HL-60 (cell line): Measurements from ENCODE around the gene HTT-AS.

ENCODE experiments used
- DNase-seq, 2 experiments: peaks; one replicate each; pipeline ENCODE4 v3.0.0-alpha.2; 2010 to 2020; ENCODE audit warnings: low read depth in 1 of 2, low spot score in 1 of 2
- H3K27ac ChIP-seq: fragments of 250-450 bp; sonication (Bioruptor Pico); replicated peaks from 2 replicates; pipeline ENCODE4 v1.5.1; 2020; ENCODE audit warnings: mild to moderate bottlenecking, moderate library complexity
- H3K27me3 ChIP-seq: fragments of 250-450 bp; sonication (Bioruptor Pico); 2 replicates; pipeline ENCODE4 v1.5.1; 2021; ENCODE audit warnings: mild to moderate bottlenecking, moderate library complexity; ENCODE audit not compliant: insufficient read depth, poor library complexity, severe bottlenecking
- H3K4me3 ChIP-seq: replicated peaks from 2 replicates; pipeline ENCODE4 v1.5.1; 2011; ENCODE audit warnings: mild to moderate bottlenecking, control low read depth, low read length; ENCODE audit not compliant: insufficient read depth
- CTCF ChIP-seq: IDR thresholded peaks from one replicate; pipeline ENCODE4 v1.5.1; 2011; ENCODE audit warnings: low read length, control low read depth, inconsistent platforms; ENCODE audit not compliant: insufficient read depth
- GABPA ChIP-seq: IDR thresholded peaks from 2 replicates; pipeline ENCODE4 v1.6.1; 2012; ENCODE audit warnings: low read depth
- POLR2AphosphoS5 ChIP-seq: IDR thresholded peaks from 2 replicates; pipeline ENCODE4 v1.6.1; 2012; ENCODE audit warnings: low read depth
- REST ChIP-seq: IDR thresholded peaks from 2 replicates; pipeline ENCODE4 v1.6.1; 2012; ENCODE audit warnings: low read depth; ENCODE audit not compliant: insufficient replicate concordance
- SPI1 ChIP-seq: IDR thresholded peaks from 2 replicates; pipeline ENCODE4 v1.6.1; 2012; ENCODE audit warnings: low read depth, mild to moderate bottlenecking, borderline replicate concordance

Gene HTT-AS

GRCh38 chr4:3108211-3108610 lies 33.9 kb upstream of the HTT-AS start:
- no peak for TF ChIP-seq SPI1
- TF ChIP-seq REST, result no peak
- no peak for TF ChIP-seq POLR2AphosphoS5
- no peak for TF ChIP-seq CTCF
- TF ChIP-seq GABPA, result no peak
- Histone ChIP-seq H3K4me3 (no peak overlapping the region), H3K27ac (no peak overlapping the region), H3K27me3 (no peaks in the 10 kb centered on the region)
- DNase-seq, result no peak

- Histone ChIP-seq H3K27ac (no peak overlapping the region), H3K27me3 (no peaks in the 10 kb centered on the region)
- no peak for DNase-seq
Measured at GRCh38 chr4:3107691-3108121, 33.4 kb upstream of the HTT-AS start.

GRCh38 chr4:3107271-3107670 lies 32.9 kb upstream of the HTT-AS start:
- TF ChIP-seq SPI1, result no peak
- no peak for TF ChIP-seq POLR2AphosphoS5
- TF ChIP-seq CTCF, result no peak
- TF ChIP-seq GABPA, result no peak
- TF ChIP-seq REST, result no peak
- Histone ChIP-seq H3K4me3 (no peak overlapping the region), H3K27ac (no peak overlapping the region), H3K27me3 (no peaks in the 10 kb centered on the region)
- DNase-seq, result no peak

More at GRCh38 chr4:3107691-3108121, 33.4 kb upstream of the HTT-AS start:
- H3K4me3 ChIP-seq, result no peak overlapping the region
- TF ChIP-seq SPI1, result no peak
- TF ChIP-seq REST, result no peak
- TF ChIP-seq POLR2AphosphoS5, result no peak
- no peak for TF ChIP-seq GABPA
- no peak for TF ChIP-seq CTCF
